ENCODE measurements around the gene CCDC86.

Gene CCDC86

GRCh38 chr11:60874421-60875365 is 32.8 kb downstream of the CCDC86 start:
- no peaks in the 10 kb centered on the region for H3K27me3 ChIP-seq (ENCODE audit: insufficient read depth, poor library complexity, severe bottlenecking)
- TF ChIP-seq CTCF (IDR thresholded peaks at IDR 0.05; ENCODE audit: insufficient read depth, low read length) (no peak), POLR2AphosphoS5 (IDR thresholded peaks at IDR 0.05; ENCODE audit: low read depth) (no peak), SPI1 (IDR thresholded peaks at IDR 0.05; ENCODE audit: borderline replicate concordance, low read depth) (no peak), REST (IDR thresholded peaks at IDR 0.05; ENCODE audit: insufficient replicate concordance, low read depth) (no peak), GABPA (IDR thresholded peaks at IDR 0.05; ENCODE audit: low read depth) (no peak)
- no peak overlapping the region for H3K4me3 ChIP-seq (replicated peaks; ENCODE audit: insufficient read depth, low read length)
- DNase-seq (ENCODE audit: low read depth in 1 of 2, low spot score in 1 of 2), result no peak
- no peak overlapping the region for H3K27ac ChIP-seq (replicated peaks)

- no peaks in the 10 kb centered on the region for H3K27me3 ChIP-seq (ENCODE audit: insufficient read depth, poor library complexity, severe bottlenecking)
- no peak for DNase-seq (ENCODE audit: low read depth in 1 of 2, low spot score in 1 of 2)
Observed at GRCh38 chr11:60875366-60876167, 33.7 kb downstream of the CCDC86 start.

More at GRCh38 chr11:60875366-60876167, 33.7 kb downstream of the CCDC86 start:
- Histone ChIP-seq H3K27ac (replicated peaks) (no peak overlapping the region), H3K4me3 (replicated peaks; ENCODE audit: insufficient read depth, low read length) (no peak overlapping the region)
- no peak for TF ChIP-seq POLR2AphosphoS5 (IDR thresholded peaks at IDR 0.05; ENCODE audit: low read depth)
- no peak for TF ChIP-seq CTCF (IDR thresholded peaks at IDR 0.05; ENCODE audit: insufficient read depth, low read length)
- no peak for TF ChIP-seq REST (IDR thresholded peaks at IDR 0.05; ENCODE audit: insufficient replicate concordance, low read depth)
- no peak for TF ChIP-seq GABPA (IDR thresholded peaks at IDR 0.05; ENCODE audit: low read depth)

All from HL-60 (cell line).